Testis (tissue), 3 donors: ENCODE data around the gene DCST1. TPM values are rescaled to one million over a fixed set of nuclear protein-coding genes. Genes with fewer than 3 reads are reported as not detected.
"Not testable (repeated sequence)": the region's sequence is repeated elsewhere in the genome, so short reads cannot be mapped to it uniquely, and the experiment has no call there.

Source experiments
- DNase-seq: peaks from one replicate; pipeline ENCODE4 v3.0.0-alpha.2; 2019
- H3K27ac ChIP-seq, 2 donors: fragments of 200-600 bp; sonication (generic); one replicate each; pipeline ENCODE4 v1.5.1; 2019
- H3K27me3 ChIP-seq: fragments of 200-600 bp; sonication (generic); one replicate; pipeline ENCODE4 v1.5.1; 2019
- H3K36me3 ChIP-seq: fragments of 200-600 bp; sonication (generic); one replicate; pipeline ENCODE4 v1.5.1; 2017; ENCODE audit warnings: low read depth; ENCODE audit errors: missing control alignments
- H3K4me1 ChIP-seq: fragments of 200-600 bp; sonication (generic); one replicate; pipeline ENCODE4 v1.5.1; 2019
- H3K4me3 ChIP-seq, 2 donors: fragments of 200-600 bp; sonication (generic); one replicate each; pipeline ENCODE4 v1.5.1; 2017 to 2019
- H3K9me3 ChIP-seq: fragments of 200-600 bp; sonication (generic); one replicate; pipeline ENCODE4 v1.5.1; 2017
- CTCF ChIP-seq, 3 experiments: fragments of 450-650 bp in 2 of 3; fragments of 200-600 bp in 1 of 3; sonication (generic) in 1 of 3; IDR thresholded peaks; one replicate each; pipeline ENCODE4 v1.5.1; 2016 to 2019; ENCODE audit warnings: antibody characterized with exemption in 3 of 3, mild to moderate bottlenecking in 2 of 3, moderate library complexity in 1 of 3
- POLR2A ChIP-seq: fragments of 450-650 bp; IDR thresholded peaks from one replicate; pipeline ENCODE4 v1.6.1; 2017; ENCODE audit warnings: antibody characterized with exemption, mild to moderate bottlenecking, moderate library complexity
- WGBS, 2 donors: methylation state at CpG; one replicate each; pipeline ENCODE4 v1.1.5; 2018; 5-methylcytosine and 5-hydroxymethylcytosine counted together
- intact Hi-C: fragments of 100-400 bp; cut with DNase I; formaldehyde crosslinking; loops from one replicate; pipeline ENCODE4 v1.15.1; 2023; ENCODE audit warnings: low total_unique reads
- polyA plus RNA-seq: library from polyadenylated mRNA; stranded (reverse); fragments of 350-450 nt; fragmentation: Illumina TruSeq; extraction: RNeasy Lipid Tissue Mini Kit (QIAGEN cat#74804); gene quantifications from one replicate; pipeline ENCODE4 v1.2.3, GENCODE V29; 2014; ENCODE audit warnings: low read depth, low replicate concordance; ENCODE audit not compliant: insufficient read depth
- total RNA-seq, 2 donors: library from RNA; depleted of rRNA; stranded (reverse); fragments of >200 nt; gene quantifications; one replicate each; pipeline ENCODE4 v1.2.3, GENCODE V29; 2016

The DCST1 gene
- total and polyA plus RNA-seq, 3 donors from 2014 or later, result 4.5 to 15.2 (median 9.4) TPM

GRCh38 chr1:154995301-154995983 lies 38.2 kb upstream of the DCST1 start:
- H3K27me3 ChIP-seq, intact Hi-C loops, H3K9me3 ChIP-seq, H3K36me3 ChIP-seq, H3K27ac ChIP-seq, H3K4me3 ChIP-seq: not testable (repeated sequence)
- peak in 2 of 3 experiments; percentile 31 to 34 for TF ChIP-seq CTCF (IDR thresholded peaks at IDR 0.05)
- H3K4me1 ChIP-seq, result peaks cover 15% of the 10 kb centered on the region
- WGBS, 2 donors, result 68 to 71% methylated on average over 13 of the region's 13 CpGs
- peak; percentile 68 for DNase-seq

- Histone ChIP-seq H3K9me3 (no peaks in the 10 kb centered on the region), H3K27ac (no peak overlapping the region), H3K36me3 (no peaks in the 10 kb centered on the region), H3K4me3 (no peak overlapping the region), H3K27me3 (no peaks in the 10 kb centered on the region), H3K4me1 (peaks cover 15% of the 10 kb centered on the region)
- intact Hi-C loops, result no loop called here
- TF ChIP-seq POLR2A, result no peak
- no peak for TF ChIP-seq CTCF (IDR thresholded peaks at IDR 0.05)
- 79 to 87% methylated on average over 15 of the region's 15 CpGs for WGBS, 2 donors
- DNase-seq, result no peak
Measured at GRCh38 chr1:154996966-154997701, 36.5 kb upstream of the DCST1 start.

- TF ChIP-seq CTCF (IDR thresholded peaks at IDR 0.05) (no peak), POLR2A (no peak)
- WGBS, 2 donors, result 50 to 70% methylated on average over 16 of the region's 16 CpGs
- Histone ChIP-seq H3K4me3 (no peak overlapping the region), H3K9me3 (no peaks in the 10 kb centered on the region), H3K27me3 (no peaks in the 10 kb centered on the region), H3K27ac (no peak overlapping the region), H3K4me1 (peaks cover 15% of the 10 kb centered on the region), H3K36me3 (no peaks in the 10 kb centered on the region)
- DNase-seq, result no peak
- intact Hi-C loops, result no loop called here
Measured at GRCh38 chr1:154998201-154998780, 35.3 kb upstream of the DCST1 start.

GRCh38 chr1:154998818-154999570 lies 34.6 kb upstream of the DCST1 start:
- intact Hi-C loops, result no loop called here
- peak; percentile 70 for DNase-seq
- no peaks in the 10 kb centered on the region for H3K9me3 ChIP-seq

More at GRCh38 chr1:154998818-154999570, 34.6 kb upstream of the DCST1 start:
- Histone ChIP-seq H3K4me1 (peaks cover 16% of the 10 kb centered on the region), H3K27ac (peak overlapping the region; percentile 98), H3K4me3 (peak overlapping the region; percentile 77 to 84), H3K36me3 (no peaks in the 10 kb centered on the region), H3K27me3 (no peaks in the 10 kb centered on the region)
- WGBS, 2 donors, result 10 to 11% methylated on average over 36 to 40 of the region's 40 CpGs
- no peak for TF ChIP-seq POLR2A
- TF ChIP-seq CTCF (IDR thresholded peaks at IDR 0.05), result peak; percentile 64 to 86 (median 83)
